Glutamatergic neuron (in vitro differentiated cells): ENCODE results near the gene OVAAL. TPM values are rescaled to one million over a fixed set of nuclear protein-coding genes. Genes with fewer than 3 reads are reported as not detected.

Experiments used
- DNase-seq: peaks from one replicate; pipeline ENCODE4 v3.0.0; 2022
- H3K27ac Mint-ChIP-seq: one replicate; pipeline ENCODE4 v1.8.0; 2020; ENCODE audit warnings: mild to moderate bottlenecking, mixed read lengths, inconsistent platforms; ENCODE audit not compliant: unreplicated experiment
- H3K27me3 Mint-ChIP-seq: one replicate; pipeline ENCODE4 v1.8.0; 2020; ENCODE audit warnings: mild to moderate bottlenecking, moderate library complexity, mixed read lengths, inconsistent platforms; ENCODE audit not compliant: unreplicated experiment
- H3K36me3 Mint-ChIP-seq: one replicate; pipeline ENCODE4 v1.8.0; 2020; ENCODE audit warnings: mild to moderate bottlenecking, mixed read lengths, inconsistent platforms; ENCODE audit not compliant: unreplicated experiment
- H3K4me1 Mint-ChIP-seq: one replicate; pipeline ENCODE4 v1.8.0; 2020; ENCODE audit warnings: mild to moderate bottlenecking, low read depth, mixed read lengths, inconsistent platforms; ENCODE audit not compliant: unreplicated experiment
- H3K4me3 Mint-ChIP-seq: one replicate; pipeline ENCODE4 v1.8.0; 2020; ENCODE audit warnings: mild to moderate bottlenecking, mixed read lengths, inconsistent platforms; ENCODE audit not compliant: unreplicated experiment
- H3K9me3 Mint-ChIP-seq: one replicate; pipeline ENCODE4 v1.8.0; 2020; ENCODE audit warnings: mild to moderate bottlenecking, moderate library complexity, mixed read lengths, inconsistent platforms; ENCODE audit not compliant: unreplicated experiment
- CTCF ChIP-seq: fragments of 200-600 bp; sonication (generic); IDR thresholded peaks from one replicate; pipeline ENCODE4 v1.5.0; 2021; ENCODE audit not compliant: partially characterized antibody, unreplicated experiment
- total RNA-seq: library from RNA; stranded (reverse); fragmentation: NEBNext Ultra II Directional; extraction: Animal tissue kit (Norgen Biotek cat#: 25700); gene quantifications from one replicate; pipeline ENCODE4 v1.2.1, GENCODE V29; 2021; ENCODE audit not compliant: unreplicated experiment

The OVAAL gene
- total RNA-seq, 1 donor from 2014 or later, result not detected

- no peak for DNase-seq
- Mint-ChIP-seq H3K4me1 (no peaks in the 10 kb centered on the region), H3K4me3 (no peak overlapping the region), H3K36me3 (no peaks in the 10 kb centered on the region), H3K27ac (no peak overlapping the region), H3K9me3 (peaks cover 2% of the 10 kb centered on the region), H3K27me3 (no peaks in the 10 kb centered on the region)
- TF ChIP-seq CTCF, result no peak
Observed at GRCh38 chr1:180571060-180571831, 12.5 kb downstream of the OVAAL start.

GRCh38 chr1:180571832-180572636 lies 13.3 kb downstream of the OVAAL start:
- H3K4me1 Mint-ChIP-seq, result no peaks in the 10 kb centered on the region
- DNase-seq, result no peak
- peaks cover 2% of the 10 kb centered on the region for H3K9me3 Mint-ChIP-seq
- no peaks in the 10 kb centered on the region for H3K36me3 Mint-ChIP-seq
- TF ChIP-seq CTCF, result no peak
- H3K27ac Mint-ChIP-seq, result no peak overlapping the region
- no peak overlapping the region for H3K4me3 Mint-ChIP-seq
- no peaks in the 10 kb centered on the region for H3K27me3 Mint-ChIP-seq

GRCh38 chr1:180572760-180573159 lies 14.0 kb downstream of the OVAAL start:
- Mint-ChIP-seq H3K9me3 (peaks cover 2% of the 10 kb centered on the region), H3K27ac (no peak overlapping the region), H3K27me3 (no peaks in the 10 kb centered on the region), H3K4me3 (no peak overlapping the region), H3K4me1 (no peaks in the 10 kb centered on the region), H3K36me3 (no peaks in the 10 kb centered on the region)
- no peak for TF ChIP-seq CTCF
- no peak for DNase-seq

- H3K27me3 Mint-ChIP-seq, result no peaks in the 10 kb centered on the region
- no peak for DNase-seq
- no peak overlapping the region for H3K27ac Mint-ChIP-seq
- H3K36me3 Mint-ChIP-seq, result no peaks in the 10 kb centered on the region
- no peak overlapping the region for H3K4me3 Mint-ChIP-seq
- TF ChIP-seq CTCF, result no peak
- H3K9me3 Mint-ChIP-seq, result peaks cover 2% of the 10 kb centered on the region
- no peaks in the 10 kb centered on the region for H3K4me1 Mint-ChIP-seq
Observed at GRCh38 chr1:180574031-180574713, 15.4 kb downstream of the OVAAL start.

GRCh38 chr1:180577361-180577760 lies 18.6 kb downstream of the OVAAL start:
- Mint-ChIP-seq H3K9me3 (peaks cover 2% of the 10 kb centered on the region), H3K27ac (no peak overlapping the region), H3K27me3 (no peaks in the 10 kb centered on the region)

More at GRCh38 chr1:180577361-180577760, 18.6 kb downstream of the OVAAL start:
- no peak for DNase-seq
- TF ChIP-seq CTCF, result no peak
- Mint-ChIP-seq H3K4me1 (peaks cover 8% of the 10 kb centered on the region), H3K4me3 (no peak overlapping the region), H3K36me3 (no peaks in the 10 kb centered on the region)
